GM19035 (cell line): ENCODE results near the gene OR2T27.
"Not testable (repeated sequence)": the region's sequence is repeated elsewhere in the genome, so short reads cannot be mapped to it uniquely, and the experiment has no call there.

Experiments
- ATAC-seq: cut with Tn5 transposase; IDR thresholded peaks from one replicate; pipeline ENCODE4 v1.9.1; 2021; ENCODE audit not compliant: unreplicated experiment

The OR2T27 gene

GRCh38 chr1:248641583-248641982, 13.7 kb downstream of the OR2T27 start:
- peak; percentile 30 for ATAC-seq

- ATAC-seq = peak; percentile 28
Observed at GRCh38 chr1:248640906-248641305, 14.4 kb downstream of the OR2T27 start.

- ATAC-seq = peak; percentile 33
Observed at GRCh38 chr1:248639652-248640051, 15.7 kb downstream of the OR2T27 start.

GRCh38 chr1:248636612-248637011, 18.7 kb downstream of the OR2T27 start:
- not testable (repeated sequence) for ATAC-seq

- ATAC-seq = not testable (repeated sequence)
Observed at GRCh38 chr1:248634991-248635390, 20.3 kb downstream of the OR2T27 start, which contains the start of gene OR2T11. TSS of gene OR2T11 (minus strand) at chr1:248635091. CDS start at chr1:248627128, 7,963 bp downstream.

- ATAC-seq = no peak
Observed at GRCh38 chr1:248631354-248632008, 23.8 kb downstream of the OR2T27 start.

GRCh38 chr1:248630551-248630950, 24.8 kb downstream of the OR2T27 start:
- ATAC-seq = no peak

- ATAC-seq = peak; percentile 96
Observed at GRCh38 chr1:248627971-248628844, 27.1 kb downstream of the OR2T27 start.

- no peak for ATAC-seq
Observed at GRCh38 chr1:248625971-248626370, 29.4 kb downstream of the OR2T27 start.

GRCh38 chr1:248625166-248625565, 30.2 kb downstream of the OR2T27 start:
- no peak for ATAC-seq

GRCh38 chr1:248622570-248623001, 32.7 kb downstream of the OR2T27 start:
- peak; percentile 90 for ATAC-seq

- ATAC-seq = no peak
Observed at GRCh38 chr1:248621770-248622169, 33.6 kb downstream of the OR2T27 start.

- no peak for ATAC-seq
Observed at GRCh38 chr1:248618878-248619277, 36.5 kb downstream of the OR2T27 start.

- no peak for ATAC-seq
Observed at GRCh38 chr1:248618119-248618518, 37.2 kb downstream of the OR2T27 start.

GRCh38 chr1:248613742-248614141, 41.6 kb downstream of the OR2T27 start:
- ATAC-seq = no peak

GRCh38 chr1:248611883-248612414, 43.4 kb downstream of the OR2T27 start:
- ATAC-seq = no peak

- ATAC-seq = no peak
Observed at GRCh38 chr1:248610301-248610700, 45.0 kb downstream of the OR2T27 start.
